GM13977 (cell line): ENCODE results near the gene CPNE9.

Experiments
- DNase-seq: peaks from one replicate; pipeline ENCODE4 v3.0.0; 2012; ENCODE audit warnings: low spot score
- in situ Hi-C: fragments of 300-500 bp; cut with MboI; formaldehyde crosslinking; loops from one replicate; pipeline ENCODE4 v1.12.0; 2022; ENCODE audit warnings: low sequenced_read_pairs, low pct_unique_long_range_greater_than_20kb, mixed read lengths, inconsistent platforms; ENCODE audit not compliant: unreplicated experiment
- TF ChIP-seq, protein P1 (sequence below): IDR thresholded peaks from 2 replicates; pipeline ENCODE4 v1.5.1; 2012; ENCODE audit warnings: mild to moderate bottlenecking, control low read depth; ENCODE audit not compliant: insufficient read depth; ENCODE audit errors: extremely low read depth, missing control alignments

CPNE9 gene

GRCh38 chr3:9679476-9680080, 24.1 kb upstream of the CPNE9 start:
- in situ Hi-C loops: no loop called here
- DNase-seq: no peak
- TF ChIP-seq, protein P1, sequence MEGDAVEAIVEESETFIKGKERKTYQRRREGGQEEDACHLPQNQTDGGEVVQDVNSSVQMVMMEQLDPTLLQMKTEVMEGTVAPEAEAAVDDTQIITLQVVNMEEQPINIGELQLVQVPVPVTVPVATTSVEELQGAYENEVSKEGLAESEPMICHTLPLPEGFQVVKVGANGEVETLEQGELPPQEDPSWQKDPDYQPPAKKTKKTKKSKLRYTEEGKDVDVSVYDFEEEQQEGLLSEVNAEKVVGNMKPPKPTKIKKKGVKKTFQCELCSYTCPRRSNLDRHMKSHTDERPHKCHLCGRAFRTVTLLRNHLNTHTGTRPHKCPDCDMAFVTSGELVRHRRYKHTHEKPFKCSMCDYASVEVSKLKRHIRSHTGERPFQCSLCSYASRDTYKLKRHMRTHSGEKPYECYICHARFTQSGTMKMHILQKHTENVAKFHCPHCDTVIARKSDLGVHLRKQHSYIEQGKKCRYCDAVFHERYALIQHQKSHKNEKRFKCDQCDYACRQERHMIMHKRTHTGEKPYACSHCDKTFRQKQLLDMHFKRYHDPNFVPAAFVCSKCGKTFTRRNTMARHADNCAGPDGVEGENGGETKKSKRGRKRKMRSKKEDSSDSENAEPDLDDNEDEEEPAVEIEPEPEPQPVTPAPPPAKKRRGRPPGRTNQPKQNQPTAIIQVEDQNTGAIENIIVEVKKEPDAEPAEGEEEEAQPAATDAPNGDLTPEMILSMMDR: no peak

GRCh38 chr3:9681011-9681722, 22.5 kb upstream of the CPNE9 start:
- no peak for DNase-seq
- TF ChIP-seq, protein P1: no peak
- in situ Hi-C loops: no loop called here

DNA sequence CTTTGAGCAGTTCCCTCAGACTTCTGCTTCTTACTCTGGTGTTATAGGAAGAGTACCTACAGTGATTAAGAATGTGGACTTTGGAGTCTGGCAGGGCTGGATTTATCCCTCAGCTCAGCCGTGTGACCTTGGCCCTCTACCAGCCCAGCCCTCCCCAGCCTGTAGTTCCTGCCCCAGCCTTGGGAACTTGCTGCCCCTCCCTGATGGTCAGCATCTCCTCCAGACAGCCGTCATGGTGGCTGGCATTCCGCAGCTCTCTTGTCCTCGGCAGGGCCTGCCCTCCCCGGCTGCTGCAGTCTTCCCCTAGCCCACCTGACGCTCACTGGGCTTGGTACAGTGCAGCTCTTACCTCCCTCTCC, 21.9 kb upstream of the CPNE9 start:
- TF ChIP-seq, protein P1: no peak
- DNase-seq: no peak
- in situ Hi-C loops: no loop called here

DNA sequence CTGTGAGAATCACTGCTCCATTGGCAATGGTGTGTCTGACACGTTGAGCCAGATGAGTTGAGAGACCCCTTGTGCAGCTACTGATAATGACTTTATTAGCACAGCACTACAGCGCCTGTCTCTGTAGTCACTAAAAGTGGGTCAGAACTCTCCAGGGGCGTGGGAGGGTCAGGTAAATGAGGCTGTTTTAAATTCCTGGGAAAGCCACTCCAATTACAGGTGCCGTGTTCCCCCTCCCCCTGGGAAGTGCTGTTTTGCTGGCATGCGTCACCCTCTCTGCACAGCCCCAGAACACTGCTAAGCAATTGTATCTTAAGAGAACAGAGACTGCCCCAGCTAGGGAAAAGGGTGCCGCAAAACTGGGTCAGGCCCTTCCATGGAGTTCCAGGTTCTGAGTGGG, 21.5 kb upstream of the CPNE9 start:
- TF ChIP-seq, protein P1: no peak
- no peak for DNase-seq
- in situ Hi-C loops: no loop called here

DNA sequence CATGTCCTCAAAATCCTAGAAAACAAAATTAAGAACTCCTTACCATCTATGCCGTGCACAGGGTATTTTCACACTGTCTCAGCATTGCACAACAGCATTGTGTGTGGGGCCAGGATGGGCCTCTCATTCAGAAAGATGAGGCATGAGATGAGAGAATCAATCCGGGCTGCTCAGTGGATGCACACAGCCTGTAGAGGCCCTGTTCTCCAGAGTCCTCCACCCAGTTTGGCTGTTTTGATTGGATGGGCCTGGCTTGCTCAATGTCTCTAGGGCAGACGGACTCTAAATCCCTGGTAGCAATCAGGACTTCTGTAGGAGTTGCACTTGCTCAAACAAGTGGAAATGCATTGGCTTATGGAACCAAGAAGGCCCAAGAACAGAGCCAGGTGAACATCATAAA, 20.2 kb upstream of the CPNE9 start:
- DNase-seq: no peak
- in situ Hi-C loops: no loop called here
- TF ChIP-seq, protein P1: no peak

DNA sequence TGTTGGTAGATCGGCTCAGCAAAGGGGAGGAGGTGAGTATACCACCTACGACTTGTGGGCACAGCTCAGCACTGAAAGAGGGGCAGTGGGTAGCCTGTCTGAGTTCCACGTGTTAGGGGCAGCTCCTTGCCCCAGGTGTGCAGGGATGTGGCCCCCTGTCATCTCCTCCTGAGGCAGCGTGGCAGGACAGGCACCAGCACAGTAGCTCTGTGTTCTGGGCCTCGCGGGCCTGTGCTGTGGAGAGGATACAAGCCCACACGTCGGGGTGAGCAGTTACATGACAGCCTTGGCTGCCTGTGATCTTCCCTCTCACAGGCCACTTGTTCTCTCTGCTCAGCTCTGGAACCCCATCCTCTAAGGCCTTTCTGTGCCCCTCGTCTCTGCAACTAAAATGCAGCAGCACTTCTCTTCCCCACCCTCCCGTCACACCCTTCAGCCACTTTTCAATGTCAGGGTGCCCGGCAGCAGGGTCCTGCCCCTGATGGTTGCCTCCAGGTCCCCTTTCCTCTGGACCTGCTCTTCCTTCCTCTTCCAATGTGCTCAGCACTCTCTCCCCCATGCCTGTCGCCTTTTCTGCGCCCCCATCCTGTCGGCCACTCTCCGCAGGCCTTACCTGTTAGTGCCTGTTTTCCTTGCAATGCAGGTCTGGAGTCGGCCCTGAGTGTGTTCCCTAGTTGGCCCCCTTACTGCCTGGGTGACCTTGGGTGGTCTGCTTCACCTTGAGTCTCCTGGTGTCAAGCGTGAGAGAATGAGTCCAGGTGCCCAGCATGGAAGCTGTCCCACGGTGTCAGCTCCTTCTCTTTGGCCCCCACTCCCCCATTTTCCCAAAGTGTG, 18.2 kb upstream of the CPNE9 start:
- in situ Hi-C loops: no loop called here
- no peak for DNase-seq
- TF ChIP-seq, protein P1: no peak
